Glutamatergic neuron (in vitro differentiated cells): ENCODE measurements around the gene PPP1R12B. TPM values are rescaled to one million over a fixed set of nuclear protein-coding genes. Genes with fewer than 3 reads are reported as not detected.
"Not testable (repeated sequence)": the region's sequence is repeated elsewhere in the genome, so short reads cannot be mapped to it uniquely, and the experiment has no call there.

Source experiments
- DNase-seq: peaks from one replicate; pipeline ENCODE4 v3.0.0; 2022
- H3K27ac Mint-ChIP-seq: one replicate; pipeline ENCODE4 v1.8.0; 2020; ENCODE audit warnings: mild to moderate bottlenecking, mixed read lengths, inconsistent platforms; ENCODE audit not compliant: unreplicated experiment
- H3K27me3 Mint-ChIP-seq: one replicate; pipeline ENCODE4 v1.8.0; 2020; ENCODE audit warnings: mild to moderate bottlenecking, moderate library complexity, mixed read lengths, inconsistent platforms; ENCODE audit not compliant: unreplicated experiment
- H3K36me3 Mint-ChIP-seq: one replicate; pipeline ENCODE4 v1.8.0; 2020; ENCODE audit warnings: mild to moderate bottlenecking, mixed read lengths, inconsistent platforms; ENCODE audit not compliant: unreplicated experiment
- H3K4me1 Mint-ChIP-seq: one replicate; pipeline ENCODE4 v1.8.0; 2020; ENCODE audit warnings: mild to moderate bottlenecking, low read depth, mixed read lengths, inconsistent platforms; ENCODE audit not compliant: unreplicated experiment
- H3K4me3 Mint-ChIP-seq: one replicate; pipeline ENCODE4 v1.8.0; 2020; ENCODE audit warnings: mild to moderate bottlenecking, mixed read lengths, inconsistent platforms; ENCODE audit not compliant: unreplicated experiment
- H3K9me3 Mint-ChIP-seq: one replicate; pipeline ENCODE4 v1.8.0; 2020; ENCODE audit warnings: mild to moderate bottlenecking, moderate library complexity, mixed read lengths, inconsistent platforms; ENCODE audit not compliant: unreplicated experiment
- total RNA-seq: library from RNA; stranded (reverse); fragmentation: NEBNext Ultra II Directional; extraction: Animal tissue kit (Norgen Biotek cat#: 25700); gene quantifications from one replicate; pipeline ENCODE4 v1.2.1, GENCODE V29; 2021; ENCODE audit not compliant: unreplicated experiment
- TF ChIP-seq, protein P1 (sequence below): fragments of 200-600 bp; sonication (generic); IDR thresholded peaks from one replicate; pipeline ENCODE4 v1.5.0; 2021; ENCODE audit not compliant: partially characterized antibody, unreplicated experiment

PPP1R12B gene
- total RNA-seq, 1 donor from 2014 or later, result 37.3 TPM

GRCh38 chr1:202452508-202452907 is 104.0 kb downstream of the PPP1R12B start:
- Mint-ChIP-seq H3K9me3 (peaks cover 2% of the 10 kb centered on the region), H3K4me3 (no peak overlapping the region), H3K27ac (peak overlapping the region; percentile 64), H3K36me3 (no peaks in the 10 kb centered on the region), H3K4me1 (peaks cover 5% of the 10 kb centered on the region), H3K27me3 (peaks cover 1% of the 10 kb centered on the region)
- no peak for DNase-seq
- TF ChIP-seq, protein P1, sequence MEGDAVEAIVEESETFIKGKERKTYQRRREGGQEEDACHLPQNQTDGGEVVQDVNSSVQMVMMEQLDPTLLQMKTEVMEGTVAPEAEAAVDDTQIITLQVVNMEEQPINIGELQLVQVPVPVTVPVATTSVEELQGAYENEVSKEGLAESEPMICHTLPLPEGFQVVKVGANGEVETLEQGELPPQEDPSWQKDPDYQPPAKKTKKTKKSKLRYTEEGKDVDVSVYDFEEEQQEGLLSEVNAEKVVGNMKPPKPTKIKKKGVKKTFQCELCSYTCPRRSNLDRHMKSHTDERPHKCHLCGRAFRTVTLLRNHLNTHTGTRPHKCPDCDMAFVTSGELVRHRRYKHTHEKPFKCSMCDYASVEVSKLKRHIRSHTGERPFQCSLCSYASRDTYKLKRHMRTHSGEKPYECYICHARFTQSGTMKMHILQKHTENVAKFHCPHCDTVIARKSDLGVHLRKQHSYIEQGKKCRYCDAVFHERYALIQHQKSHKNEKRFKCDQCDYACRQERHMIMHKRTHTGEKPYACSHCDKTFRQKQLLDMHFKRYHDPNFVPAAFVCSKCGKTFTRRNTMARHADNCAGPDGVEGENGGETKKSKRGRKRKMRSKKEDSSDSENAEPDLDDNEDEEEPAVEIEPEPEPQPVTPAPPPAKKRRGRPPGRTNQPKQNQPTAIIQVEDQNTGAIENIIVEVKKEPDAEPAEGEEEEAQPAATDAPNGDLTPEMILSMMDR, result no peak

DNA sequence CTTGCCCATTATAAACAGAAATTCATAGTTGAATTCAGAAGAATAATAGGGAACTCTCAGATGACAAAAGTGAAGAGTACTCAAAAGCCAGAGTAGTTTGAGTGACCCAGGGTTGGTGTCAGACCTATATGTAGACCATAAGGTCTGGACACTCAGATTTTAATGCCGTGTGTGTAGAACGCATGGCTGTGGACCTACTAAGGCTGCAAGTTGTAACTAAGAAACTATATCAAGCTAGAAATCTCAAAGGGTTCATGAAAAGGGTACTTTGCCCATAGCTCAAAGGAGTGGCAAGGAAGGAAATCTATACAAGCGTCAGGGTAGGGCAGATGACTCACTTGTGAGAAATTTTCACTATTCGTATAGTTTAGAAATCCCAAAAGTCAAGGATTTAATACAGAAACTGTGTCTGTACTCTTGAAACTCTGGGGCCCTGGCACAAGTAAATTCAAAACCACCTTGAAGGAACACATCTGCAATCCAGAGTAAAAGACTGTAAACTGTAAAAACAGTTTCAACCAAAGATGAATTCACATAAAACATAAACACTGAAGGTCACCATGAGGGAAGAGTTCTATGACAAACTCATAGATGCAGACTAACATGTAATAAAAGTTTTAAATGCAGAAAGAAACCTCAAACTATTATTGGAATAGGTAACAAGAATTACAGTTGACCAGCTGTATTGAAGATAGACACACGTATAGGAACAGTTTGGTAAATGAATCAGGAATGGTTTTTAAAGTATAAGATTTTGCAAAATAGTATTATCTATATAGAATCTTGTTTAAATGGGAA is 108.1 kb downstream of the PPP1R12B start:
- H3K36me3 Mint-ChIP-seq, H3K27ac Mint-ChIP-seq: not testable (repeated sequence)

GRCh38 chr1:202458651-202459050 is 110.2 kb downstream of the PPP1R12B start:
- not testable (repeated sequence) for H3K9me3 Mint-ChIP-seq, H3K27me3 Mint-ChIP-seq, H3K27ac Mint-ChIP-seq, H3K36me3 Mint-ChIP-seq, H3K4me3 Mint-ChIP-seq, H3K4me1 Mint-ChIP-seq, DNase-seq

More for the DNA sequence above, 108.1 kb downstream of the PPP1R12B start:
- H3K4me3 Mint-ChIP-seq, DNase-seq, H3K4me1 Mint-ChIP-seq, H3K27me3 Mint-ChIP-seq, H3K9me3 Mint-ChIP-seq: not testable (repeated sequence)

DNA sequence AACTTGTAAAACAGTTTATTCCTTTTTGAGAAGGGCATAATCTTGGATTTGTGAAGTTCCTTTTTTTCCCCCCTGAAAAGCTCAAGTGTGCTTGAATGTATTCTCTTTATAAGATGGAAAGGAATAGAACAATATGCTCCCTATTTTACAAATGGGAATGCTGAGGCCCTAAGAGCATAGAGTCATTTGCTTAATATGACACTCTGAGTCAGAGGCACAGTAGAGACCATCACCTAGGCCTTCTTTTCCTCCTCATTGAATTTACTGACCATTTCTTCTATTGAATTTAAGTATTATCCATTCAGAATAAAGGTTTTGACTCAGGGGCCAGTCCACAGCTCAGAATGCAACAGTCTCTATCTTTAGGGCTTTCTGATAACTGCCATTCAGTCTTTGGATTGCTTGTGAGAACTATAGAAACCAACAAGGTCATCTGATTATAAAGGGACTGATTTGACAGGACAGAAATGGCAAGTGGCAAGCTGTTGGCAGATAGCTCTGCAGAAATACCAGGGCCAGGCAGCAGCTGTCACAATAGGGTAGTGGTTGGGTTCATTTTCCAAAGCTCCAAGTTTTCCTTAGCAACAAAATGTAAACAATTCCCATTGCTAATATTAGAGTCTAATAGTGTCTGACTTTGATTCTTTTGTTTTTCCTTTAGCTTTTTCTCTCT is 111.1 kb downstream of the PPP1R12B start:
- not testable (repeated sequence) for H3K4me1 Mint-ChIP-seq, H3K36me3 Mint-ChIP-seq, H3K27ac Mint-ChIP-seq, H3K27me3 Mint-ChIP-seq, H3K9me3 Mint-ChIP-seq, DNase-seq, H3K4me3 Mint-ChIP-seq

- H3K27me3 Mint-ChIP-seq, H3K4me1 Mint-ChIP-seq, H3K27ac Mint-ChIP-seq: not testable (repeated sequence)
These were observed 111.6 kb downstream of the PPP1R12B start for GRCh38 chr1:202460143-202460495.

DNA sequence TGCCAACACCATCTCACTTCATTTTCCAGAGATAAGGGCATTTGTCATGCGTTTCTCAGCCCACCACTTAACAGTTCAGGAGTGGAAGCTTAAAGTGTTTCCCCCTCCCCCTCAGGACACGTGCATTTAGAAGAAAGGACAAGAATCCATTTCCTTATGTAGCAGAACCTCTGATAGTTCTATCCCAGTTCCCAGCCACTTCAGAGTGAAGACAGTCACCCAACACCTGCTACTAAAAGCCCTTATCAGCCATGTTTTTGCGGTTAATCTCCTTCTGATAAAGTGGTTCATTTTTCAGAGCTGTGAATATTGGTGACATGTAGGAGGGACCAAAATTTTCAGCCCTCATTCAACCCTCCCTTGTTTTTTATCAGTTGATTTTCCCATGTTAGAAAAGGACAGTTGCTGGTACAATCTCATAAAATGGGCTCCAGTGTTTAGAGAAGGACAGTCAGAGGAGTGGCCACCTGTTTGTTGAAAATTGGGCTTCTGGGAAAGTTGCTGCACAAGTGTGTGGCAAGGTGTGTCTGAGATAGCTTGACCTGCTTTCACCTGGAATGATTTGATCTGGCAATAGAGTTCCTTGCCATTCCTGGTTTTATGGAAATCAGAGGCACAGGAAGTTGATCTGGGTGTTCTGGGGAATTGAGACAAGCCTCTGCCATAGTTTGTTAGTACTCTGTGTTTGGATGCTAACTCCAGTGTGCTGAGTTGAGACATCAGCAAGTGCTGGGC is 114.0 kb downstream of the PPP1R12B start:
- no peak for DNase-seq

More at GRCh38 chr1:202460143-202460495, 111.6 kb downstream of the PPP1R12B start:
- H3K4me3 Mint-ChIP-seq, DNase-seq, H3K36me3 Mint-ChIP-seq, H3K9me3 Mint-ChIP-seq: not testable (repeated sequence)

GRCh38 chr1:202464153-202464742 is 115.7 kb downstream of the PPP1R12B start:
- H3K36me3 Mint-ChIP-seq, H3K4me1 Mint-ChIP-seq, H3K4me3 Mint-ChIP-seq, H3K27me3 Mint-ChIP-seq, DNase-seq, H3K27ac Mint-ChIP-seq, H3K9me3 Mint-ChIP-seq: not testable (repeated sequence)

More for the DNA sequence above, 114.0 kb downstream of the PPP1R12B start:
- Mint-ChIP-seq H3K36me3 (no peaks in the 10 kb centered on the region), H3K4me1 (peaks cover 2% of the 10 kb centered on the region), H3K27ac (no peak overlapping the region), H3K4me3 (no peak overlapping the region), H3K9me3 (no peaks in the 10 kb centered on the region), H3K27me3 (no peaks in the 10 kb centered on the region)
- TF ChIP-seq, protein P1, result no peak

DNA sequence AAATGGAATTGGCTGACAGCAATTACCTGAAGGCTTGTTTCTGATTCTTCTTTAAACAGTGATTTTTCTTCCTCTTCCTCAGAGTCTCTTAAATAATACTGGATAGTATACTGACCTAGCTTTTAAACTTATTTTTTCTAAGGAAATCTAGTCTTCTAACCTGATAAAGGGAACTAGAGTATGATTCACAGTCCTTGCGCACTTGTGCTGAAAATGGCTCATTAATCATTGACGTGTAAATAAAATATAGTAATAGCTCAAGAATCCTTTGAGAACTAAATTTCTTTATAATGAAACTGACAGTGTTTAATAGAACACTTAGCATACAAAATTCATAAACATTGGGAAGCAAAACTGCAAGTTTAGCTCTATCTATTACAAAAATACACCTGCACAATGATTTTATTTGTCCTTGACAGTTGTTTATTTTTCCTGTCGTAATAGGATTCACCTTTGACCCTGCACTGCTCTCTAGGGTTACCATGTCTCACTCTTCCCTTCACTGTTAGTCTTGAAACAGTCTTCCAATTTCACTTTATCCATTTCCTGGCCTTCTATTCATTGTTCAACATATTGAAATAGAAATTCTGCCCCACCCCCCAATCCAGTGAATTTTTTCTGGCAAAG is 117.3 kb downstream of the PPP1R12B start:
- not testable (repeated sequence) for DNase-seq, H3K4me1 Mint-ChIP-seq, H3K36me3 Mint-ChIP-seq, H3K9me3 Mint-ChIP-seq, H3K27ac Mint-ChIP-seq, H3K4me3 Mint-ChIP-seq, H3K27me3 Mint-ChIP-seq

GRCh38 chr1:202466339-202466738 is 117.8 kb downstream of the PPP1R12B start:
- not testable (repeated sequence) for H3K4me3 Mint-ChIP-seq, H3K9me3 Mint-ChIP-seq, H3K36me3 Mint-ChIP-seq, H3K4me1 Mint-ChIP-seq, H3K27me3 Mint-ChIP-seq, DNase-seq, H3K27ac Mint-ChIP-seq
